IPS-NIHi7 (cell line): ENCODE measurements around the gene TMEM200B.
"Not testable (repeated sequence)": the region's sequence is repeated elsewhere in the genome, so short reads cannot be mapped to it uniquely, and the experiment has no call there.

Experiments
- DNase-seq: peaks from one replicate; pipeline ENCODE4 v3.0.0; 2012; ENCODE audit warnings: mixed read lengths; ENCODE audit errors: extremely low spot score

TMEM200B gene

DNA sequence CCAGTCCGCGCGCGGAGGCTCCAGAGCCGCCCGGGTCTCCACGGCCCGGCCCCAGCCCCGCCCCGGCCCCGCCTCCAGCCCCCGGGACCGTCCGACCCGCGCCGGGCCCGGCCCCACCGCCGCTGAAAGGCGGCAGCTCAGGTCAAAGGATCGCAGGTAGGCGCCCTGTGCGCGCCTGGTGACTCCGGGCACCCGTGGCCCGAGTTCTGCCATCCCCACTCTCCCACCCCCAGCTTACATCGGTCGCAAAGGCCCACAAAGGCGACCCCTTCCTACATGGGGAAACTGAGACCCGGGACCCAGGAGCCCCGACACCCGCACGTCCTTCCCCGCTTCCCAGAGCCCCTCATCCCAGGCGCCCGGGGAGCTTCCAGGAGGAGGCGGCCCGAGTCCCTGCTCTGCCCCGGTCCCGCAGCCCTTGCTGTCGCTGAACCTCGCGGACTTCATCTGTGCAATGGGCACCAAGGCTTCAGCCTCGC lies at the start of gene TMEM200B:
Gene TMEM200B (minus strand): TSS at position 17 of the 479 bp plus-strand sequence. CDS start 2,075 bp downstream, outside the sequence.
- DNase-seq: no peak

DNA sequence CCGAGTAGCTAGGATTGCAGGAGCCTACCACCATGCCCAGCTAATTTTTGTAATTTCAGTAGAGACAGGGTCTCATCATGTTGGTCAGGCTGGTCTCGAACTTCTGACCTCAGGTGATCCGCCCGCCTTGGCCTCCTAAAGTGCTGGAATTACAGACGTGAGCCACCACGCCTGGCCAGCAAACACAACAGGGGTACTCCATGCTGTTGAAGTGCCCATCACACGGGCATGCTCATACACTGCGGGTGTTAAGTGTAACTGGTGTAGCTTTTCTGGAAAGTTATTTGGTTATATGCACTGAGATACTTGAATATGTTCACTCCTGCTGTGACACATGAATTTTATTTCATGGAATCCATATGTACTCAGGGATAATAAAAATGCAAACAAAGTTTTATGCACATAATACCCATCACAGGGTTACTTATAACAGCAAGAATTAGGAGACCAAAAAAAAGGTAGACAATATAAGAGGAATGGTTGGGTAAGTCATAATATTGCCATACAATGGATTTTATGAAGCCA lies 48.8 kb upstream of the TMEM200B start:
- no peak for DNase-seq

- no peak for DNase-seq
Observed at GRCh38 chr1:29171521-29171920, 47.8 kb upstream of the TMEM200B start.

DNA sequence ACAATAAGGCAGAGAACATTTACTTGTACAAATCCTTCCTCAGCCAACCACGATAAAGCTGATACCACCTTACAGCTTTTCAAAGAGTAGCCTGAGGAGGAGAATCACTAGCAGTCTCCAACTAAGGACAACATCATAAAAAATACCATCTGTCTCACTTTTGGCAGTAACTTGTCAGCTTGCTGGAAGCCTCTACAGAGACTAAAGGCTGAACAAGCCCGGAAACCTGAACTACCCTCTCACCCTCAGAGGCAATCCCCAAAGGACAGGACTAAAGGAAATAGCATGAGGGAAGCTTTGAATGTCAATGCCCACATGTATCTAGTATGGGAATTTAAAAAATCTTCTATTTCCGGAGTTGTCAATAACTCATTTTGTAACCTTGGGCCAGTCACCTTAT lies 47.4 kb upstream of the TMEM200B start:
- no peak for DNase-seq

DNA sequence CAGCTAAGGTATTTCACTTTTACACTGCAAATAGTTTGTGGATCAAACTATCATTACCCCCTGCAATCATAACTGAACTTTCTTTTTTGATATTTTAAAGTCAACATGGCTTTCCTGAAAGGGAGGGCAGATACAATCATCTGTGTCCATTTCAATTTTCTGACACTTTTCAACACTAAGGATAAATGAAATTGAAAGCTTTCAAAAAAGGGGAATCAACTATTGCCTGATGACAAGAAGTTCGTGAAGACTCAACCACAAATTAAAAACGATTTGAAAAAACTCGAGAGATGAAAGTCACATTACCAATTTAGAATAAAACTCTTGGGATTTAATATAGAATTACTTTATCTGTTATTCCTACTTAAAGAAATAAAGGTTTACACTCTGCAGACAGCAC lies 46.3 kb upstream of the TMEM200B start:
- DNase-seq: no peak

DNA sequence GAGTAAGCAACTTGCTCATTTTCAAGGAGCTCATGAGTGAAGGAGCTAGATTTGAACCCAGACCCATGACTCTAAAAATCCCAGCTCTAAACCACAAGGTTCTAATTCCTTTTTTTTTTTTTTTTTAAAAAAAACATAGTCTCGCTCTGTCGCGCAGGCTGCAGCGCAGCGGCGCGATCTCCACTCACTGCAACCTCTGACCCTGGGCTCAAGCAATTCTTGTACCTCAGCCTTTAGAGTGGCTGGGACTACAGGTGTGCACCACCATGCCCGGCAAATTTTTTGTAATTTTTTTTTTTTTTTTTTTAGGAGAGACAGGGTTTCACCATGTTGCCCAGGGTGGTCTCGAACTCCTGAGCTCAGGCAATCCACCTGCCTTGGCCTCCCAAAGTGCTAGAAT lies 44.2 kb upstream of the TMEM200B start:
- DNase-seq: no peak

- no peak for DNase-seq
Observed at GRCh38 chr1:29166291-29166878, 42.7 kb upstream of the TMEM200B start.

DNA sequence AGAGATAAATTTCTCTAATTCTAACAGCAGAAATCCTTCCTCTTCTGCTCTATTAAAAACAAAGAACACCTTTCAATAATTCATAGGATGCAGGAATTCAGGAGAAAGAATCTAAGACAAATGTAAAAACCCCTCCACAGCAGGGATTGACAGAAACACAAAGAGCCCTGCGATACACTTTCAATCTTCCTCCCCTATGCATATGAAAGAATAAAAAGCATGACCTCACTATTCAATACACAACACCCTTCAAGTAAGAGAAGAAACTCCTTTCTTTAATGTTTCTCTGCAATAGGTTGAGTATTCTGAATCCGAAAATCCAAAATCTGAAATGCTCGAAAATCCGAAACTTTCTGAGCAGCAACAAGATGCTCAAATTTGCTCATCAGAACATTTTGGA lies 40.9 kb upstream of the TMEM200B start:
- DNase-seq: no peak

- DNase-seq: no peak
Observed at GRCh38 chr1:29162476-29163138, 38.9 kb upstream of the TMEM200B start.

DNA sequence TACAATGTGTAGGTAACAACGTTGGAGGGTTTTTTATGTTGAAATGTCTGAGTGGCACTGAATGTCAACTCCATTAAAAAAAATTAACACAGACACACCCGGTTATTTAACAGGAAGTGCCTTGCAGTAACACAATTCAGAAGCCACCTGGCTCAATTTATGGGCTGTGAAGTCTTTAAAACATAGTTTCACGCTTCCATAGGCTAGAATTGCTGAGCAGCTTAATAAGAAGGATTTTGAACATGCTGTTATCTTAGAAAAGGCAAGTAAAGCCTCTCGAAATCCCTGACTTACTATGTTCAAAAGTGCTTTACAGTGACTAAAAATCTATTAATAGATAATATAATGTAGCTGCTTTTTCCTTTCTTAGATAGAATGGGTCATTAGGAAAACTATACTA lies 38.3 kb upstream of the TMEM200B start:
- no peak for DNase-seq

- no peak for DNase-seq
Observed at GRCh38 chr1:29159773-29160172, 36.1 kb upstream of the TMEM200B start.

DNA sequence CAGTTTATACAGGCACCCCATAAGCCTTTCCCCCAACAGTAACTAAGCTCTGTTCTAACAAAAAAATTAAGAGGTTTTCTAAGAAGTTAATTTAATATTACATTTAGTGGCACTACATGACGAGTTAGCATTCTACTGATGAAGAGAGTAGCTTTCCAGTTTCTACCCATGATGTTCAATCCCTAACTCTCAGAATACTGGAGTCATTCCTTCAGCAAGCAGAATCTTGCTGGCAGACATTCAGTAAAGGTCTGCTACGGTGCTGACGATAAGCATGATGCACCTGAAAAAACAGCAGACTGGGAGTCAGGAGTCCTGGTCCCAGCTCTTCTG lies 33.5 kb upstream of the TMEM200B start:
- DNase-seq: no peak

DNA sequence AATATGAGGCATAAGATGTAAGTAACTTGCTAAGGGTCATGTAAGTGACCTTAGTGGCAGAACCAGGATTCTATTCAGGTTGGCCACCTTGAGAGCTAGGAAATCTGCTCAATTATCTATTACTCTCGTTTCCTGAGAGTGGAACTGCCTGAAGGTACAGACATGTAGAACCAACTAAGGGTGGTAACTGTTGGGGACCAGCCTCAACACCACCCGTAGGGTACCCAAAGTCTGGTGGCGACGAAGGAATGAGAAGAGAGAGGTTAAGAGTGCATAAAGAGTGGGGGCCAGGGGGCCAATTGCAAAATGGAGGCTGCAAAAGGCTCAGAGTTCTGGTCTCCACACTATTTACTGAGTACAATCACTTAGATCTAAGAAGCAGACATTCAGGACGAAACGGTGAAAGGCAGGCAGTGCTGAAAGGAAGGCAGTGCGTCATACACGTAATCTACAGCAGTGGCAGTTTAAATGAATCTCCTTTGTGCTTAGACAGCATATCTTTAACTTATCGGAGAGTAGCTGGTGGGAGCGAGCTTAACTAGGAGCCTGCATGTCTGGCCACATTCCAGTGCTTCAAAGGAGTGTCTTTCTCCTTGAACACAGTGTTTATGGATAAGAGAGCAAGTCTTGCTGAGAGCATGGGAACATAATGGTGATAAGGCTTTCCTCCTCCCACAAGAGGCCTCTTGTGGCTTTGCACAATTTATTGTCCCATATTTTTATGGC lies 33.0 kb upstream of the TMEM200B start:
- no peak for DNase-seq

DNA sequence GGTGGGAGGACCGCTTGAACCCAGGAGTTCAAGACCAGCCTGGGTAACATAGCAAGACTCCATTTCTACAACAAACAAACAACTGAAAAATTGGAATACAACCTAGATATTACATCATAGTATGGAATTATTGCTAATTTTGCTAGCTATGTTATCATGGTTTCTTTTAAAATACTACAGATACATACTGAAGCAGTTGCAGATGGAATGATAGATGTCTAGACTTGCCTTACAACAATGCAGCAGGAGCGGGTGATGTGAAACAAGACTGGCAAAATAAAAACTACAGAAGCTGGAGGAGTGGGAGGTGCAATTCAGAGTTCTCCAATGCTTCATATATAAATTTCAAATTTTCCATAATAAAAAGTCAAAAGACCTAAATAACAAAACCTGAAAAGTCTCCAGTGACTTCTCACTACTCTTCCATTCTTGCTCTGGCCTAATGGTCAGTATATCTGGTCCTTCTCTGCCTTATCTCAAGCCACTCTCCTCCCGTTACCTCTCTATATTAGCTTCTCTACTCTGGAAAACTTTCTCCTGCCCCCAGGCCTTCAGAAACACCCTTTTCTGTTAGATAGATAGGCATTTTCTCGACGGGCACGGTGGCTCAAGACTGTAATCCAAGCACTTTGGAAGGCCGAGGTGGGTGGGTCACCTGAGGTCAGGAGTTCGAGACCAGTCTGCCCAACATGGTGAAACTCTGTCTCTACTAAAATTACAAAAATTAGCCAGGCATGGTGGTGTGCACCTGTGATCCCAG lies 28.5 kb upstream of the TMEM200B start:
- DNase-seq: no peak

- not testable (repeated sequence) for DNase-seq
Observed at GRCh38 chr1:29150346-29150745, 26.6 kb upstream of the TMEM200B start.

GRCh38 chr1:29148656-29149491 lies 25.2 kb upstream of the TMEM200B start:
- no peak for DNase-seq

DNA sequence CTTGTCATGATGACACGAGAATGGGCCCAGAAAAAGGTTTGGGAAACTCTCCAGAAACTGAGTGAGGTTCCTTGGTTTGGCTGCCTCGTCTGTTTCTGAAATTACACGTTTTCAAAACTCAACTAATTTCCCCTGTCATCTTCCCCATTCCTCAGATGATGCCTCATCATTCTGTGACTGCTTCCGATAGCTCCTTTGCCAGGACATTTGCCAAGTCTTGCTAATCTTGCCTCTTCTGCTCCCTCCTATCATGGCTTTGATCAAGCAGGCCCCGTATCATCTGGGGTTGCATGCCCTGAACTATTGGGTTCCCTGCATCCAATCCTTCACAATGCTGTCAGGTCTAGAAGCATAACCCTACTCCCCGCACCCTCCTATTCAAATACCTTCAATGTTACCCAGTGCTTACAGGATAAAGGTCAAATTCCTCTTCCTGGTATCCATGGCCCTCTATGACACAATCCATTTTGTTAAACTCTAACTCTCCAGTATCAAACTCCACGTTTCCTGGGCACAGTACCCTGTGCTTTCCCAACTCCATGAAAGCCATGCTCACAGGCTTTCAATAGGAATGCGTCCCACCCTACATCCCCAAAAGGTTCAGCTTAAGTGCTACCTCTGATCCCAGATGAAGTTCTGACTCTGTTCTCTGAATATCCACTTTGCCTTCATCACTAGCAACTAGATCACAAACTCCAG lies 22.2 kb upstream of the TMEM200B start:
- no peak for DNase-seq

GRCh38 chr1:29144178-29144577 lies 20.5 kb upstream of the TMEM200B start:
- DNase-seq: no peak

- DNase-seq: no peak
Observed at GRCh38 chr1:29142714-29143113, 19.0 kb upstream of the TMEM200B start.

- DNase-seq: no peak
Observed at GRCh38 chr1:29136391-29136915, 12.8 kb upstream of the TMEM200B start.
